Muscle of arm (tissue), 12 donors: ENCODE data around the gene SCGB1A1. TPM values are rescaled to one million over a fixed set of nuclear protein-coding genes. Genes with fewer than 3 reads are reported as not detected.
A peak's percentile ranks its signal among the peaks of the same experiment; 100 is the strongest.

Experiments used
- DNase-seq: peaks from one replicate; pipeline ENCODE4 v3.0.0-alpha.2; 2013
- polyA plus RNA-seq, 12 donors: library from polyadenylated mRNA; unstranded; fragments of 120-200 nt; gene quantifications; one replicate each; pipeline ENCODE4 v1.2.1, GENCODE V29; 2013; ENCODE audit not compliant: insufficient read length in 12 of 12

Gene SCGB1A1
- polyA plus RNA-seq, 12 donors: not detected

GRCh38 chr11:62398011-62398994, 20.5 kb upstream of the SCGB1A1 start:
- DNase-seq: peak; percentile 34

- no peak for DNase-seq
Observed at GRCh38 chr11:62399172-62399877, 19.5 kb upstream of the SCGB1A1 start.

DNA sequence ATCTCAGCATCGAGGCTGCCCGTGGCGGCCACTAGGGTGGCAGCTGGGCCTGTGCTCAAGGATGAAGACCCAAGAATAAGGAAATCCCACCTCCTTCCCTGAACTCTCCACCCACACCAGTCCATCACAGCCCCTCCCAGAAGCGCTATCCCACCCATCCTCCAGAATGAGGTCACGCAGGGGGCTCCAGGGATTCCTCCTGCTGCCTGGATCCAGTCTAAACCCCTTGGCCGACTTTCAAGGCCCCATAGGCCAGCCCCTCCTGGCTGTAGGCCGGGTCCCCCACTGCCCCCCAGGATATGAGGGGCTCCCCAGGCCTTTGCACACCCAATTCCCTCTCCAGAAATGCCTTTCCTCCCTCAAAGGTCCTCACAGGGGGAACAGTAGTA, 19.0 kb upstream of the SCGB1A1 start:
- peak; percentile 89 for DNase-seq

GRCh38 chr11:62400281-62400680, 18.6 kb upstream of the SCGB1A1 start:
- no peak for DNase-seq

- peak; percentile 93 for DNase-seq
Observed at GRCh38 chr11:62400760-62401159, 18.1 kb upstream of the SCGB1A1 start.

DNA sequence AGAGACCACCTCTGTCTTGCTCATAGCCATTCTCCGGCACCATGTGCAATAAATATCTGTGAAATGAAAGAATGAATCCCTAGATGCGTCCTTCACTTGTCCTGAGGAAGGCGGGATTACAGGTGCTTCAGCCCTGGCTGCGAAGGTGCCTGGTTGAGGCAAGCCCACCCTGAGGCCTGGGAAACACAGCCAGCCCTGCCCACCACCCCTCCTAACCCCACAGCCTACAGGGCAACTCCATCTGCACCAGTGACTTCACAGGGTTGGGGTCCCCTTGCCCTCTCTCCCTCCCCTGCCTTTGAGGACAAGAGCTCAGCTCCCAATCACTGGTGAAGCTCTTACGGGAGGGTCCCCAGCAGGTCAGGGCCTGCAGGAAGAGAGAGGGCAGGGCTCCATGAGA, 17.5 kb upstream of the SCGB1A1 start:
- DNase-seq: no peak

- no peak for DNase-seq
Observed at GRCh38 chr11:62401811-62402210, 17.0 kb upstream of the SCGB1A1 start.

DNA sequence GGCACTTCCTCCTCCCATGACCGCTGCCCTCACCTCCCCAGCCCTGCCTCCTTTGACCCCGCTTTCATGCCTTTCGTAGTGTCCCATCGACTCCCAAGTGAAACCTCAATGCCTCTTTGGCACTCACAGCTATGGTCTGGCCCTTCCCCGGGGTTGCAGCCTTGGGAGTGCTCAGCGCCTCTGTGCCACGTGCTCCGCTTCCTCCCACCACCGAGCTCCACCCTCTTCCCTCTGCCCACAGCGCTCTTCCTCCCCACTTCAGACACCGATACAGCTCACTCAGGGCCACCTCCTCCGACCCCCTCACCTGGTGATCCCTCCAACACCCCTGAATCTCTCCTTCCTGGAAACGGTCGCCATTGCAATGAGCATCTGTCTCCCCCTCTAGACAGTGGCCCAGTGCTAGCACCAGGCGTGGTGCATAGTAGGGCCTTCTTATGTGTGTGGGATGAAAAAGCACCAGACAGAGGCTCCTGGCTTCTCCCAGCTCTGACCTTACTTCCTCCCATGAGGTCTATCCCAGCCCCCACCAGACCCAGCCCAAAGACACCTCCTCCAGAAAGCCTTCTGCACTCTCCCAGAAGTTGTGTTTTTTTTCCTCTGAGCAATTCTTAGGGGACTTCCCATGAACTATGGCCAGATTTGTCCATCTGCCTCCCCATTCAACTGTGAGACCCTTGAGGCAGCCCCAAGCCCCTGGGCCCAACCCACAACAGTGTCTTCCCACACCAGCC, 16.4 kb upstream of the SCGB1A1 start:
- DNase-seq: no peak

- no peak for DNase-seq
Observed at GRCh38 chr11:62402960-62403730, 15.7 kb upstream of the SCGB1A1 start.

- no peak for DNase-seq
Observed at GRCh38 chr11:62404435-62404834, 14.4 kb upstream of the SCGB1A1 start.

- DNase-seq: no peak
Observed at GRCh38 chr11:62404901-62405300, 13.9 kb upstream of the SCGB1A1 start.

DNA sequence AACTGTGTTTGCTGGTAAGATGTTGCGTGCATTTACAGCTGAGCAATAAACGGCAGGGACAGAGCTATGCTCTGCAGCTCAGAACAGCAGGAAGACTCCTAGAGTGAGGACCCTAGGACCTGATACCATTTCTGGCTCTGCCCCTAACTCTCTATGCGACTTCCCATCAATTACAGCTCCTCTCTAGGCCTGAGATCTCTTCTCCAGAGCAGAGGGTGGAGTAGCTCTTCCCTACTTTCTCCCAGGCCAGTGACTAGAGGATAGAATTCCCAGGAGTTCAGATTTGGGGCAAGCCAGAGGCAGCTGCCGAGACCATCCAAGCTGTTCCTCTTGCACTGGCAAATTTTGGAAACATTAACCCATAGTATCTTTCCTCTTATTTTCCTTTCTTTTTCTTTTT, 12.8 kb upstream of the SCGB1A1 start:
- no peak for DNase-seq

DNA sequence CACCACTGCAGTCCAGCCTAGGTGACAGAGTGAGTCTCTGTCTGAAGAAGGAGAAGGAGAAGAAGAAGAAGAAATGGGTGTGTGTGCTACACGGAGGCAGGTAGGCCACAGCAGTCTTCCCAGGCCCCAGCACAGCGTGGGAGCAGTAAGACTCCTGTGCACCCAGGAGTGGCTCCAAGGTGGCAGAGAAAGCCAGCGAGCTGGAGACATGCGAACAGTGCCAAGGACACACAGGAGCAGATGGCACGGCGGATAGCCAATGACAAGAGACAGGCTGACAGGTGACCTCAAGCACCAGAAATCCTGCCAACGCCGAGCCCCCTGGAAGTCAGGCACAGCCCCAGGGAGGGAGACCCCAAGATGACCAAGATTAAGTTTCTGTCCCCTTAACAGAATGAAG, 9.0 kb upstream of the SCGB1A1 start:
- DNase-seq: no peak

DNA sequence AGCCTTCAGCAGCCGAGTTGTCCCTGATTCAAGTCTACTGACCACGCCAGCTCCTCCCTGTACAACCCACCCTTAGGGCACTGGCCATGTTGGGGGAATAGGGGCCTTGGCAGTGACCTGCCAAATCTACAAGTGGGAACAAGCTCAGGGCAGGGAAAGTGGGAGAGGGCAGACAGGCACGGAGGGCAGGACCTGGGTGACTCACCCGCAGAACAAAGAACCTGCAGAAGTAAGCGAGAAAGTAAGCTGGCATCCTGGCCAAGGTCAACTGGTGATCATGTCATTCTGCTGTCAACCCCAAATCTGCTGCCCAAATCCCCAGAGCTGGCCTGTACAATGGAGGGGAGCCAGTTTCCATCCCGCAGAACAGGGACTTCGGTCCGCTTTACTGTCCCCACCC, 7.9 kb upstream of the SCGB1A1 start:
- no peak for DNase-seq

DNA sequence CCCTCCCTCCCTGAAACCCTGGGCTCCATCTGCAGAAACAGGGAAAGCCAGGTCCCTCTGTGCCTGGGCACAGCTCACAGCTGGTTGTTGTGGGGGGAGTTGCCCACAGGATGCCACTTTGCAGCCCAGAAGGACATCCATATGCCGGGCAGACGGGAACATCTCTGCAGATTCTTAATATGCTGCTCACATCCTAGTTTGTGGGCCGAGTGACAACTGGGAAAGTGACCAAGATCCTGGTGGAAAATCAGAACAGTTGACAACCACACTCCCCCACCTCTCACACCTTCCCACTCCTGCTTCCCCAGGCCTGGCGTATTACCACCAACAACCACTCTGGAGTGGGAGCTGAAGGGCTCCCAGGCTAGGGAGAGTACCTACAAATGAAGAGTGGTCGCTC, 7.3 kb upstream of the SCGB1A1 start:
- DNase-seq: no peak

DNA sequence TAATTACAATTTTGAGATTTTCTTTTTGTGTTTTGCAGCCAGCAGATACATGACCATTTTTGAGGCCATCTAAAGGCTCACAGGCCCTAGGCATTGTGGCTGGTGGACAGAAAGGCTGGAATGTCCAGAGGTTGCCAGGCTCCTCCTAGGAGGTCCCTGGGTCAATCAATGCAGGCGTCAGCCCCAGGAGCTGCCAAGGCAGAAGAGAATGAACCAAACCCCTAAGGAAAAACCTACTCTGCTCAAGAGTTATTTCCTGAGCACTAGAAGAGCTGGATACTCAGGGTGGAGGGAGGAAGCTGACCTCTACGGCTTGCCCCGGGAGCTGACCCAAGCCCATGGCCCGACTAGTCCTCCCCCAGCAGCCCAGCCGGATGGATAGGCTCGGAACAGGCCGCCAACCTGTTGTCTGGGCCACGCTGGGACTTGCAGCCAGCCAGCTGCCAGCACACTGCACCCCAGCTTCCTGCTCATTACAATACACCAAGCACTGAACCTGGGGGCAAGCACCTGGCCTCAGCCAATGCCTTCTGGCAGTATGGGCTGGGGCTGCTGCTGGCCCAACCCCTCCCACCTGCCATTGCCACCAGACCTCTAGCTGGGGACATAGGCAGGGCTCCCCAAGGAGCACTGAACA, 5.7 kb upstream of the SCGB1A1 start:
- no peak for DNase-seq

GRCh38 chr11:62416596-62416995, 2.2 kb upstream of the SCGB1A1 start:
- DNase-seq: no peak

DNA sequence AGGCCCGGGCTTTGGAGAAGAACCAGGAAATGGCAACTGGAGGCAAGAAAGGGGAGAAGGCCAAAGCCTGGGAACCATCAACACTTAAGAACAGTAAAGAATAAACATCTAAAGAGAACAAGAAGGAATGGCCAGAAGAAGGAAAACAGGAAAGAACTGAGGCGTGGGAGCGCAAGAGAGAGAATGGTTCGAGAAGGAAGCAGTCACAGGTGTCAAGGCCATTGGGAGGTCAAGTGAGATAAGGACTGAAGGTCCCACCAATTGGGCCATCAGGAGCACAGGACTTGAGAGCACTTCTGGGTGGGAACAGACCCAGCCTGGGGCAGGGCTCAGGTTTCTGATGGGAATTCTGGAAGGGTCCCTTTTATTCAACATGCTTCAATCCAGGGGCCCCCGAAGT, 697 bp upstream of the SCGB1A1 start:
- DNase-seq: no peak

DNA sequence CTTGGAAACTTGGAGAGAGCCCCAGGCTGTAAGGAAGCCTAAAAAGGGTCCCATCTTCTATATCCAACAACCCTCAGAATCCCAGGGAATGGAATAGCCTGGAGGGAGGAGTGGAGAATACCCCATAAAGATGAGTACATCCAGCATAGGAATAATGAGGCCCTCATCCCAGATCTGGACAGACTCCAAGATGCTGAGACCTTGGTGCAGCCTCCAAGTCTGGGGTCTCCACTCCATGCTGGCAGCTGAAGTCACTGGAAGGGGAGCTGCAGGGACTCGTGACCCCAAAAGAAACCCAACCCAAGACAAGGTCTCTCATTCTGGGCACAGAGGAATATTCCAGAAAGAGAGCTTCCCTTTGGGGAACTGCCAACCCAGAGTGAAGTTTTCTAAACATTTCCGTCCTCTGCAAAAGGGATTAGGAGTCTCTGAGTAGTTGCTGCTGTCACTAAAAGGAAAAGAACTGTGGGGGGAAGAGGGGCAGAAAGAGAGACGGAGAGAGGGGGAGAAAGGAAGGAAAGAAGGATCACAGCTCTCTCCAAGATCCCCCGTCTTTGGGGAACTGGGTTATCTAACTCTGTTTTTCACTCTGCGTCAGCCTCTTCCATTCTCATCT, 589 bp downstream of the SCGB1A1 start:
- DNase-seq: no peak

GRCh38 chr11:62419943-62420342, 1.1 kb downstream of the SCGB1A1 start:
- DNase-seq: no peak

DNA sequence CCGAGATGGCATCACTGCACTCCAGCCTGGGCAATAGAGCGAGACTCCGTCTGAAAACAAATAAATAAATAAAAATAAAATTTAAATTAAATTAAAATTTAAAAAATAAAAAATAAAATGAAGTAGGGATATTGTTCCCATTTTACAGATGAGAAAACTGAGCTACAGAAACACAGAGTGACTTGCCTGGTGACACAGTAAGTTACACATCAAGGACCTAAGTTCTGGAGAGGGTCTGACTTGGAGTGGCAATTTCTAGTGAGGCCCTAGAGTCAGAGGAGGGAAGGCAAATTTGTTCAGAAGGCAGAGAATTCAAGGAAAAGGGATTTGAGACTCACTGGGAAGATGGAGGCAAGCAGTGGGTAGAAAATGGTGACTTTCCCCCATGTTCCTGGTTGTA, 2.0 kb downstream of the SCGB1A1 start:
- DNase-seq: no peak
